Liver (tissue), 9 donors: ENCODE measurements around the gene SLC38A6. TPM values are rescaled to one million over a fixed set of nuclear protein-coding genes. Genes with fewer than 3 reads are reported as not detected.

Experiments used
- DNase-seq: peaks from one replicate; pipeline ENCODE4 v3.0.0-alpha.2; 2017; ENCODE audit warnings: low spot score
- H3K27ac ChIP-seq, 2 donors: one replicate each; pipeline ENCODE4 v1.7.0; 2013; ENCODE audit warnings: inconsistent platforms in 2 of 2, low read length in 2 of 2, control low read depth in 1 of 2, low read depth in 1 of 2, mild to moderate bottlenecking in 1 of 2
- H3K27me3 ChIP-seq, 4 donors: one replicate each; pipeline versions ENCODE4 v1.6.1 to v1.7.0; 2013; ENCODE audit warnings: low read length in 3 of 4, inconsistent platforms in 1 of 4, mild to moderate bottlenecking in 1 of 4, moderate library complexity in 1 of 4; ENCODE audit not compliant: control insufficient read depth in 4 of 4, insufficient read depth in 4 of 4
- H3K36me3 ChIP-seq, 4 donors: one replicate each; pipeline versions ENCODE4 v1.6.1 to v1.7.0; 2013; ENCODE audit warnings: low read length in 3 of 4, mild to moderate bottlenecking in 3 of 4, low read depth in 1 of 4, moderate library complexity in 1 of 4; ENCODE audit not compliant: control insufficient read depth in 4 of 4, insufficient read depth in 3 of 4
- H3K4me1 ChIP-seq, 4 donors: one replicate each; pipeline versions ENCODE4 v1.6.1 to v1.7.0; 2013; ENCODE audit warnings: low read length in 3 of 4, mild to moderate bottlenecking in 3 of 4, moderate library complexity in 1 of 4; ENCODE audit not compliant: control insufficient read depth in 4 of 4, insufficient read depth in 4 of 4
- H3K4me3 ChIP-seq, 3 donors: one replicate each; pipeline versions ENCODE4 v1.6.1 to v1.7.0; 2013; ENCODE audit warnings: low read length in 3 of 3, control low read depth in 1 of 3, low read depth in 1 of 3, mild to moderate bottlenecking in 1 of 3
- H3K9ac ChIP-seq, 2 donors: one replicate each; pipeline ENCODE4 v1.7.0; 2013; ENCODE audit warnings: low read length in 2 of 2, mild to moderate bottlenecking in 2 of 2, moderate library complexity in 2 of 2, control low read depth in 1 of 2, low read depth in 1 of 2
- H3K9me3 ChIP-seq, 4 donors: one replicate each; pipeline versions ENCODE4 v1.6.1 to v1.7.0; 2013; ENCODE audit warnings: low read length in 3 of 4; ENCODE audit not compliant: control insufficient read depth in 4 of 4
- EGR1 ChIP-seq, 2 donors: IDR thresholded peaks; 2 replicates each; pipeline ENCODE4 v1.6.1; 2016 to 2018; ENCODE audit warnings: antibody characterized with exemption in 2 of 2, low read depth in 2 of 2
- FOXA1 ChIP-seq: IDR thresholded peaks from 2 replicates; pipeline ENCODE4 v1.6.1; 2016; ENCODE audit warnings: antibody characterized with exemption
- FOXA2 ChIP-seq: IDR thresholded peaks from 2 replicates; pipeline ENCODE4 v1.6.1; 2016; ENCODE audit warnings: antibody characterized with exemption
- GABPA ChIP-seq, 2 donors: IDR thresholded peaks in 1 of 2; conservative IDR thresholded peaks in 1 of 2; 2 replicates each; pipeline ENCODE4 v1.6.1; 2016; ENCODE audit warnings: antibody characterized with exemption in 2 of 2, mild to moderate bottlenecking in 1 of 2, moderate library complexity in 1 of 2
- HNF4A ChIP-seq, 2 donors: conservative IDR thresholded peaks; 2 replicates each; pipeline ENCODE4 v1.6.1; 2016; ENCODE audit warnings: antibody characterized with exemption in 2 of 2, mild to moderate bottlenecking in 2 of 2
- HNF4G ChIP-seq: IDR thresholded peaks from 2 replicates; pipeline ENCODE4 v1.6.1; 2016; ENCODE audit warnings: antibody characterized with exemption
- JUND ChIP-seq, 2 donors: IDR thresholded peaks; 2 replicates each; pipeline ENCODE4 v1.6.1; 2016; ENCODE audit warnings: antibody characterized with exemption in 2 of 2
- NR2F2 ChIP-seq: IDR thresholded peaks from 2 replicates; pipeline ENCODE4 v1.6.1; 2016; ENCODE audit warnings: antibody characterized with exemption
- RAD21 ChIP-seq, 2 donors: IDR thresholded peaks; 2 replicates each; pipeline ENCODE4 v1.6.1; 2016; ENCODE audit warnings: antibody characterized with exemption in 2 of 2, mild to moderate bottlenecking in 2 of 2
- RXRA ChIP-seq, 2 donors: IDR thresholded peaks; 2 replicates each; pipeline ENCODE4 v1.6.1; 2017 to 2018; ENCODE audit warnings: antibody characterized with exemption in 2 of 2, mild to moderate bottlenecking in 1 of 2
- SP1 ChIP-seq: IDR thresholded peaks from 2 replicates; pipeline ENCODE4 v1.6.1; 2018; ENCODE audit warnings: antibody characterized with exemption, mild to moderate bottlenecking
- TAF1 ChIP-seq: conservative IDR thresholded peaks from 2 replicates; pipeline ENCODE4 v1.6.1; 2016; ENCODE audit warnings: antibody characterized with exemption, mild to moderate bottlenecking
- YY1 ChIP-seq: IDR thresholded peaks from 2 replicates; pipeline ENCODE4 v1.6.1; 2016; ENCODE audit warnings: antibody characterized with exemption, mild to moderate bottlenecking
- WGBS: extraction: QIAGEN DNeasy Blood & Tissue Kit; methylation state at CpG from one replicate; pipeline ENCODE4 v1.1.7; 2013; 5-methylcytosine and 5-hydroxymethylcytosine counted together
- polyA plus RNA-seq, 2 donors: library from polyadenylated mRNA; stranded (reverse) in 1 of 2; unstranded in 1 of 2; fragments of 200-250 nt in 1 of 2; fragments of >200 nt in 1 of 2; fragmentation: Nextera tagmentation in 1 of 2; extraction: Ambion mirVana in 1 of 2; gene quantifications; one replicate each; pipeline versions ENCODE4 v1.2.1 to v1.2.3, GENCODE V29; 2013 to 2015
- total RNA-seq, 2 donors: library from RNA; depleted of rRNA; stranded (reverse); fragments of >200 nt; gene quantifications; one replicate each; pipeline ENCODE4 v1.2.3, GENCODE V29; 2014
- TF ChIP-seq, protein P1 (sequence below): IDR thresholded peaks from 2 replicates; pipeline ENCODE4 v1.6.1; 2016; ENCODE audit warnings: antibody characterized with exemption
- TF ChIP-seq, protein P2 (sequence below): fragments of 150-350 bp; IDR thresholded peaks from 2 replicates; pipeline ENCODE4 v1.5.1; 2017; ENCODE audit warnings: improper control_type of control experiment, low read depth, low read length; ENCODE audit not compliant: missing input control
- TF ChIP-seq, protein P3 (sequence below): IDR thresholded peaks from 2 replicates; pipeline ENCODE4 v1.6.1; 2016; ENCODE audit warnings: antibody characterized with exemption
- TF ChIP-seq, protein P4 (sequence below): IDR thresholded peaks from 2 replicates; pipeline ENCODE4 v1.6.1; 2016; ENCODE audit warnings: antibody characterized with exemption, mild to moderate bottlenecking
- donor health status: healthy.
- donor health status: healthy.
- donor health status: healthy.
- donor health status: healthy.
- donor health status: healthy.

SLC38A6 gene
- total and polyA plus RNA-seq, 4 donors = 2.6 to 10.6 (median 6.4) TPM

DNA sequence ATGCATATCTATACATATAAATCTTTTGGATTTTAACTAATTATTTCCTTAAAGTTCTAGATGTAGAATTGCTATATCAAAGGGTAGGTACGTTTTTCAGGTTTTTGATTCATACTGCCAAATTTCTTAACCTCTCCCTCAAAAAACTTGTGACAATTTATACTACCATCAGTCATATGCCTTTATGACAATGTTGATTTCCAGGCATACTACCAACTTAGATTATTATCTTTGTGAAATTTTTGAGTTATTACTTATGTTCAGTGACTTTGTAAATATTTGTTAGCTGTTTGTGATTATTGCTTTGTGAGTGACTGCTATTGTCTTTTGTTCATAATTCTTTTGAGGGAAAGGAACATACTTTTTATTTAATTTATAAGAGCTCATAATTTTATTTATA, 107.0 kb downstream of the SLC38A6 start (continued):
- TF ChIP-seq, protein P1, sequence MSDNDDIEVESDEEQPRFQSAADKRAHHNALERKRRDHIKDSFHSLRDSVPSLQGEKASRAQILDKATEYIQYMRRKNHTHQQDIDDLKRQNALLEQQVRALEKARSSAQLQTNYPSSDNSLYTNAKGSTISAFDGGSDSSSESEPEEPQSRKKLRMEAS = no peak
- TF ChIP-seq JUND (IDR thresholded peaks at IDR 0.05) (no peak), RAD21 (IDR thresholded peaks at IDR 0.05) (no peak)

DNA sequence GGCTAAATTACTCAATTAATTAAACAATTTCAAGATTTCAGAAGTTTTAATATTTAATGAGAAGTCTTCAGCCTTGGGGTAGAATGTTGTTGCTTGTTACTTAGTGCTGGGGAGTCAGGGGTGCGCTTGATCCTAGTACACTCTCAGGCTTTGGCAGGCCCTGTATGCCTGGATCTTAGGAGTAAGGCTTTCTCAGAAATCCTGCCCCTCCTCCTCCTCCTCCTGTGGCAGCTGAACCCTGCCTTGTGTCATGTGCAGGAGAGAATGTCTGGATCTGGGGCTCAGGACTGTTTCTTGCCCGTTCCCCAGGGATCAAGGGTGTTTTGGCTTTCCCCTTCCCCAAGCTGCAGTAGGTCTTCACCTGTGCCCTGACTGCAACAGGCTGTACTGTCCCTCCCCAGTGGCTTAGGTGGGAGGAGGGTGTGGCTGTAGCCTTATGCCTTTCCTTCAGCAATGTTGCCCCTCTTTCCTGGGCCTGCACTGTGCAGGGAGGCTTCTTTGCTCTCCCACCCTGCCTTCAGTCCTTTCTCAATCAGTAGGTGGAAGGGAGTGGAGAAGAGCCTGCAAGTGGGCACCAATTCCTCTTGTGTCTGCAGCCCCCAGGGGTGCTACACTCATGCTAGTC, 108.2 kb downstream of the SLC38A6 start:
- Histone ChIP-seq H3K9me3 (no peaks in the 10 kb centered on the region), H3K4me3 (no peak overlapping the region), H3K27me3 (no peaks in the 10 kb centered on the region), H3K36me3 (no peaks in the 10 kb centered on the region), H3K9ac (no peak overlapping the region), H3K4me1 (no peaks in the 10 kb centered on the region), H3K27ac (no peak overlapping the region)
- no peak for TF ChIP-seq FOXA2
- WGBS = 95% methylated on average over 2 of the region's 2 CpGs
- no peak for DNase-seq

DNA sequence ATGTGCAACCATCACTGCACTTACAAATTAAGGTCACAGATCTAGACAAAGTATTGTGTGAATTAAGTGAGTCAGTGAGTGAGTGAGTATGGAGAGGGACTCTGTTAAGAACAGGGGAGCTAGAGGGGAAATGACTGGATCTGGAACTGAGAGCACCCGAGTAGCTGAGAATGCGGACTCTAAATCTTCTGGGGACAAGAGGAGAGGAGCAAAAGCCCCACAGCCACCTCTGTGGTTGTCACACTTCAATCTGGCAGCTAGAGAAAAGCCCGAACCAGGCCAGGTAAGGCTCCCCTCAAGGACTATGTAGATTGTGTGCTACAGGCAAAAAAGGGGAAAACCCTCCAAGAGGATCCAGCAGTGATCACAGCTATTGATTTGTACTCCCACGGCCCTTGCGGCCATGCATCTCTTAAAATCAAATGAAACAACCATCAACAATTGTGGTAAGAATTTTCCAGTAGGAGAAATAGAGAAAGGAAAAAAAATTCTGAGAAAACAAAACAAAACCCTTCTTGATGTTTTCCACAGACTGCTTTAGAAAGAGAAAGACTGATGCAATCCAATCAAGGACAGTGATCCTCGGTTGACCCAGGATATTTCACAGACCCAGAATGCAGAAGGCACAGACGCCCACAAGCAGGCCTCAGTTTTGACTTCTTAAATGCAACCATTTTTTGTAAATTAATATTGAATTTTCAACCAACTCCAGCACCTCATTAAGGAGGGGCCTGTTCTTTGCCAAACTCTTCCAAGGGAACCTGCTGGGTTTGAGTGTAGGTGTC, 109.6 kb downstream of the SLC38A6 start:
- no peaks in the 10 kb centered on the region for H3K27me3 ChIP-seq
- H3K27ac ChIP-seq = no peak overlapping the region
- no peaks in the 10 kb centered on the region for H3K9me3 ChIP-seq
- 62% methylated on average over 7 of the region's 7 CpGs for WGBS
- H3K9ac ChIP-seq = no peak overlapping the region
- no peaks in the 10 kb centered on the region for H3K36me3 ChIP-seq
- no peak for DNase-seq
- peak; percentile 6 to 30 for TF ChIP-seq RXRA (IDR thresholded peaks at IDR 0.05)
- TF ChIP-seq, protein P1 = no peak
- H3K4me1 ChIP-seq = no peaks in the 10 kb centered on the region
- no peak overlapping the region for H3K4me3 ChIP-seq

DNA sequence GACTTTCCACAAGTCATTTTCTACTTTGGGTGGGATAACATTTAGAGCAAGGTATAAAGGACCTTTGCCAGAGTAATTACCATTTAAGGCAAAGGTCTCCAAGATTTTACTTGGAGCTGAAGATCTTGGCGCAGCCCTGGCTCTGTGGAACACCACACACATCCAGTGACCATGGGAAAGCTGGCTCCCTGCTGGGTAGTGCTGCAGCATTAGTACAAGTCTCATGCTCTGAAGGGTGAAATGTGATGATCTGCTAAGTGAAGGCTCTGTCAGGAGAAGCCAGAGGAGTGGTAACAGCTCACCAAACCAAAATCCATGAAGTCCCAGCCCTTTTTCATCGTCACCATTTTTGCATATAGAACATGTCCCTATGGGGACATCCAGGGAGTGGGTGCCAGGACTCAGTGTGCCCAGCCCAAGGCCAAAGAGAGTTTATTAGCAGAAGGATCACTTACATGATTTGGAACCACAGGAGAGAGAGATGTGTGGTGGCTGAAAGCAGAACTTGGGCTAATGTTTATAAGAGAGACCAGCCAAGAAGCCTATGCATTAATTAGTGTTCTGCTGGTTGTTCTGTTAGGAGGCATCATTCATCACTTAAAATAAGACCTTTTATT, 110.7 kb downstream of the SLC38A6 start:
- Histone ChIP-seq H3K4me1 (no peaks in the 10 kb centered on the region), H3K9ac (no peak overlapping the region), H3K27me3 (no peaks in the 10 kb centered on the region), H3K36me3 (no peaks in the 10 kb centered on the region), H3K27ac (no peak overlapping the region), H3K9me3 (no peaks in the 10 kb centered on the region), H3K4me3 (no peak overlapping the region)
- WGBS = 90% methylated on average over 2 of the region's 2 CpGs
- DNase-seq = no peak
- no peak for TF ChIP-seq HNF4A (conservative IDR thresholded peaks at IDR 0.05)
- TF ChIP-seq YY1 = no peak
- TF ChIP-seq GABPA (IDR thresholded peaks at IDR 0.05 in 1 of 2, conservative IDR thresholded peaks at IDR 0.05 in 1 of 2) = no peak
- TF ChIP-seq, protein P2, sequence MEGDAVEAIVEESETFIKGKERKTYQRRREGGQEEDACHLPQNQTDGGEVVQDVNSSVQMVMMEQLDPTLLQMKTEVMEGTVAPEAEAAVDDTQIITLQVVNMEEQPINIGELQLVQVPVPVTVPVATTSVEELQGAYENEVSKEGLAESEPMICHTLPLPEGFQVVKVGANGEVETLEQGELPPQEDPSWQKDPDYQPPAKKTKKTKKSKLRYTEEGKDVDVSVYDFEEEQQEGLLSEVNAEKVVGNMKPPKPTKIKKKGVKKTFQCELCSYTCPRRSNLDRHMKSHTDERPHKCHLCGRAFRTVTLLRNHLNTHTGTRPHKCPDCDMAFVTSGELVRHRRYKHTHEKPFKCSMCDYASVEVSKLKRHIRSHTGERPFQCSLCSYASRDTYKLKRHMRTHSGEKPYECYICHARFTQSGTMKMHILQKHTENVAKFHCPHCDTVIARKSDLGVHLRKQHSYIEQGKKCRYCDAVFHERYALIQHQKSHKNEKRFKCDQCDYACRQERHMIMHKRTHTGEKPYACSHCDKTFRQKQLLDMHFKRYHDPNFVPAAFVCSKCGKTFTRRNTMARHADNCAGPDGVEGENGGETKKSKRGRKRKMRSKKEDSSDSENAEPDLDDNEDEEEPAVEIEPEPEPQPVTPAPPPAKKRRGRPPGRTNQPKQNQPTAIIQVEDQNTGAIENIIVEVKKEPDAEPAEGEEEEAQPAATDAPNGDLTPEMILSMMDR = no peak
- TF ChIP-seq, protein P3, sequence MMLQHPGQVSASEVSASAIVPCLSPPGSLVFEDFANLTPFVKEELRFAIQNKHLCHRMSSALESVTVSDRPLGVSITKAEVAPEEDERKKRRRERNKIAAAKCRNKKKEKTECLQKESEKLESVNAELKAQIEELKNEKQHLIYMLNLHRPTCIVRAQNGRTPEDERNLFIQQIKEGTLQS = no peak
- no peak for TF ChIP-seq EGR1 (IDR thresholded peaks at IDR 0.05; ENCODE audit: low read depth in 2 of 2)
- TF ChIP-seq FOXA2 = no peak
- TF ChIP-seq FOXA1 = no peak
- TF ChIP-seq RXRA (IDR thresholded peaks at IDR 0.05) = no peak
- TF ChIP-seq SP1 = no peak
- TF ChIP-seq, protein P4, sequence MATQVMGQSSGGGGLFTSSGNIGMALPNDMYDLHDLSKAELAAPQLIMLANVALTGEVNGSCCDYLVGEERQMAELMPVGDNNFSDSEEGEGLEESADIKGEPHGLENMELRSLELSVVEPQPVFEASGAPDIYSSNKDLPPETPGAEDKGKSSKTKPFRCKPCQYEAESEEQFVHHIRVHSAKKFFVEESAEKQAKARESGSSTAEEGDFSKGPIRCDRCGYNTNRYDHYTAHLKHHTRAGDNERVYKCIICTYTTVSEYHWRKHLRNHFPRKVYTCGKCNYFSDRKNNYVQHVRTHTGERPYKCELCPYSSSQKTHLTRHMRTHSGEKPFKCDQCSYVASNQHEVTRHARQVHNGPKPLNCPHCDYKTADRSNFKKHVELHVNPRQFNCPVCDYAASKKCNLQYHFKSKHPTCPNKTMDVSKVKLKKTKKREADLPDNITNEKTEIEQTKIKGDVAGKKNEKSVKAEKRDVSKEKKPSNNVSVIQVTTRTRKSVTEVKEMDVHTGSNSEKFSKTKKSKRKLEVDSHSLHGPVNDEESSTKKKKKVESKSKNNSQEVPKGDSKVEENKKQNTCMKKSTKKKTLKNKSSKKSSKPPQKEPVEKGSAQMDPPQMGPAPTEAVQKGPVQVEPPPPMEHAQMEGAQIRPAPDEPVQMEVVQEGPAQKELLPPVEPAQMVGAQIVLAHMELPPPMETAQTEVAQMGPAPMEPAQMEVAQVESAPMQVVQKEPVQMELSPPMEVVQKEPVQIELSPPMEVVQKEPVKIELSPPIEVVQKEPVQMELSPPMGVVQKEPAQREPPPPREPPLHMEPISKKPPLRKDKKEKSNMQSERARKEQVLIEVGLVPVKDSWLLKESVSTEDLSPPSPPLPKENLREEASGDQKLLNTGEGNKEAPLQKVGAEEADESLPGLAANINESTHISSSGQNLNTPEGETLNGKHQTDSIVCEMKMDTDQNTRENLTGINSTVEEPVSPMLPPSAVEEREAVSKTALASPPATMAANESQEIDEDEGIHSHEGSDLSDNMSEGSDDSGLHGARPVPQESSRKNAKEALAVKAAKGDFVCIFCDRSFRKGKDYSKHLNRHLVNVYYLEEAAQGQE = no peak
- TF ChIP-seq NR2F2 = no peak
- TF ChIP-seq, protein P1 = no peak
- no peak for TF ChIP-seq HNF4G
- no peak for TF ChIP-seq TAF1
- no peak for TF ChIP-seq JUND (IDR thresholded peaks at IDR 0.05)
